Measurements from ENCODE around the gene SUZ12.
"Not testable (repeated sequence)": the region's sequence is repeated elsewhere in the genome, so short reads cannot be mapped to it uniquely, and the experiment has no call there.

SUZ12 gene

GRCh38 chr17:32041306-32041875 lies 104.6 kb downstream of the SUZ12 start:
- not testable (repeated sequence) for DNase-seq (ENCODE audit: low spot score)

GRCh38 chr17:32042266-32042665 lies 105.5 kb downstream of the SUZ12 start:
- not testable (repeated sequence) for DNase-seq (ENCODE audit: low spot score)

GRCh38 chr17:32045611-32046010 lies 108.8 kb downstream of the SUZ12 start:
- not testable (repeated sequence) for DNase-seq (ENCODE audit: low spot score)

- DNase-seq (ENCODE audit: low spot score), result not testable (repeated sequence)
Measured at GRCh38 chr17:32047663-32048062, 110.9 kb downstream of the SUZ12 start.

All from hematopoietic multipotent progenitor cell treated with erythropoietin and hydrocortisone succinate and interleukin-3 and kit ligand, for 17 days (in vitro differentiated cells).